Upper lobe of right lung (tissue), 1 donor: ENCODE data around the gene VWF. TPM values are rescaled to one million over a fixed set of nuclear protein-coding genes. Genes with fewer than 3 reads are reported as not detected.

ENCODE experiments used
- ATAC-seq: fragments of 200-7000 bp; cut with Tn5 transposase; one replicate; pipeline ENCODE4 v1.9.1; 2020; ENCODE audit warnings: mild to moderate bottlenecking, moderate library complexity
- DNase-seq: peaks from one replicate; pipeline ENCODE4 v3.0.0-alpha.2; 2020
- H3K27ac ChIP-seq: fragments of 200-600 bp; one replicate; pipeline ENCODE4 v1.8.0; 2022
- H3K27me3 ChIP-seq: fragments of 200-600 bp; one replicate; pipeline ENCODE4 v1.8.0; 2022; ENCODE audit warnings: mild to moderate bottlenecking
- H3K36me3 ChIP-seq: fragments of 200-600 bp; one replicate; pipeline ENCODE4 v1.8.0; 2022
- H3K4me1 ChIP-seq: fragments of 200-600 bp; one replicate; pipeline ENCODE4 v1.8.0; 2022
- H3K4me3 ChIP-seq: fragments of 200-600 bp; one replicate; pipeline ENCODE4 v1.8.0; 2022; ENCODE audit warnings: mild to moderate bottlenecking
- H3K9me3 ChIP-seq: fragments of 200-600 bp; one replicate; pipeline ENCODE4 v1.8.0; 2022
- CTCF ChIP-seq: fragments of 200-600 bp; IDR thresholded peaks from one replicate; pipeline ENCODE4 v1.8.0; 2022; ENCODE audit warnings: antibody characterized with exemption
- intact Hi-C: fragments of 100-400 bp; cut with DNase I; formaldehyde crosslinking; loops from one replicate; pipeline ENCODE4 v1.11.0; 2022
- total RNA-seq: library from RNA; stranded (reverse); fragmentation: NEBNext Ultra II Directional; extraction: Animal tissue kit (Norgen Biotek cat#: 25700); gene quantifications from one replicate; pipeline ENCODE4 v1.2.1, GENCODE V29; 2021
- donor health status: DM: no; HTN: yes; CAD: no; lungs with severe emphysema.

VWF gene
- total RNA-seq, 1 donor from 2014 or later, result 729 TPM

DNA sequence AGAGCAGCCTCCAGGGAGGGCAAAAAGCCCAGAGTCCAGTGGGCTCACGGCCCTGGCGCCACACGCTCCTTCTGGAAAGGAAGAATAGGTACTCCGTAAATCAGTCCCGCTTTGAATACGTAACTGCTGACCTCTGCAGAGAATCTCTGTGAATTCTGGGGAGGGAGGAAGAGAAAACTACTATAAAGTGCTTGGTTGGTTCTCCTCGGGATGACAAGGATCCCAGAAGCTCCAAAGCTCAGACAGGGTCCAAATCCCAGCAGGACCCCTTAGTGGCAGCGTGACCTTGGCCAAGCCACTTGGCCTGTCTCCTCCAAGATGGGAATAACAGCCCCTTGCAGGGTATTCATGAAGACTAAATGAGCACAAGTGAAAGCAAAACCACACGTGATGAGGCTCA lies 211.1 kb downstream of the VWF start:
- DNase-seq, result no peak
- ATAC-seq, result no peak
- intact Hi-C loops, result no loop called here
- Histone ChIP-seq H3K27ac (no peak overlapping the region), H3K36me3 (no peaks in the 10 kb centered on the region), H3K4me1 (no peaks in the 10 kb centered on the region), H3K9me3 (no peaks in the 10 kb centered on the region), H3K4me3 (no peak overlapping the region), H3K27me3 (no peaks in the 10 kb centered on the region)
- TF ChIP-seq CTCF, result no peak

DNA sequence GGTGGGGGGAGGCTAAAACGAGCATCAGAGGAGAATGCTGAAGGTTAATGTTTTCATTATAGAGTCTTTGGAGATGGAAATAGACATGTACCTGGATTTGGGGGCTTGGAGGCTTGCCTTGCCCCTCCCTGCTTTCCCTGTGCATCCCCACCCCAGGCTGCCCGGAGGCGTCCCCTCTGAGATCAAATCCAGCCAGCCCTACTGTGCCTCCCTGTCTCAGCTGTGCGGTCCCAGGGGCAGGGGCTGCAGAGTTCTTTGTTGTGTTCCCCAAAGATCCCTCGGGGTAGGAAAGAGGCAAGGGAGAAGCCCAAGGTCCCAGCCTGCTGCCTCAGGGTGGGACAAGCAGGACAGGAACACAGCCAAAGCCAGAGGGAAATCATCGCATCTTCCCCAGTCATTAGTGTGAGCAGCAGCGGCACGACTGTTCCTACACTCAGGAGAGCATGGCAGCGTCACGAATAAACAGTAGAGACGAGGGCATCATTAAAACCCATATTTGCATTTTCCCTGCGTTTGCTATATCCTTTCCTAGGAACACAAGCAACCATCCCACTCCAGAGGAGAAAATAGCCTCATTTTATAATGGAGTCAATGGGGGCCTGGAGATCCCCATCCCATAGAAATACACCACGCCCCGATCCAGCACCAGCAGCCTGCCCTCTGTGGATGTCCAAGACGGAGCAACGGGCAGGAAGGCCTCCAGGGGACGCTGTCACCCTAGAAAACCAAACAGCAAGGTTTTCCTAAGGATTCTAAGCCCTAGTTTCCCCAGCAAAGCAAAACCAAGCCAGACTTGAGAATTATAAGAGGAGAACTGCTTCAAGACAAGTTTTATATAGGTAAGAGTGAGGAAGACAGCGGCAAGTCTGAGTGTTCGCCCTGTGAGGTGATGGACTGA lies 211.8 kb downstream of the VWF start:
- Histone ChIP-seq H3K9me3 (no peaks in the 10 kb centered on the region), H3K4me1 (no peaks in the 10 kb centered on the region), H3K36me3 (no peaks in the 10 kb centered on the region), H3K27me3 (no peaks in the 10 kb centered on the region), H3K27ac (no peak overlapping the region), H3K4me3 (no peak overlapping the region)
- intact Hi-C loops, result no loop called here
- DNase-seq (peak; percentile 46), ATAC-seq (no peak)
- TF ChIP-seq CTCF, result no peak

GRCh38 chr12:5912011-5912410 lies 212.5 kb downstream of the VWF start:
- H3K4me3 ChIP-seq, result no peak overlapping the region
- no peaks in the 10 kb centered on the region for H3K4me1 ChIP-seq
- H3K36me3 ChIP-seq, result no peaks in the 10 kb centered on the region
- H3K9me3 ChIP-seq, result no peaks in the 10 kb centered on the region
- no peak for TF ChIP-seq CTCF
- H3K27ac ChIP-seq, result no peak overlapping the region
- ATAC-seq, result no peak
- intact Hi-C loops, result no loop called here
- no peaks in the 10 kb centered on the region for H3K27me3 ChIP-seq
- DNase-seq, result no peak

DNA sequence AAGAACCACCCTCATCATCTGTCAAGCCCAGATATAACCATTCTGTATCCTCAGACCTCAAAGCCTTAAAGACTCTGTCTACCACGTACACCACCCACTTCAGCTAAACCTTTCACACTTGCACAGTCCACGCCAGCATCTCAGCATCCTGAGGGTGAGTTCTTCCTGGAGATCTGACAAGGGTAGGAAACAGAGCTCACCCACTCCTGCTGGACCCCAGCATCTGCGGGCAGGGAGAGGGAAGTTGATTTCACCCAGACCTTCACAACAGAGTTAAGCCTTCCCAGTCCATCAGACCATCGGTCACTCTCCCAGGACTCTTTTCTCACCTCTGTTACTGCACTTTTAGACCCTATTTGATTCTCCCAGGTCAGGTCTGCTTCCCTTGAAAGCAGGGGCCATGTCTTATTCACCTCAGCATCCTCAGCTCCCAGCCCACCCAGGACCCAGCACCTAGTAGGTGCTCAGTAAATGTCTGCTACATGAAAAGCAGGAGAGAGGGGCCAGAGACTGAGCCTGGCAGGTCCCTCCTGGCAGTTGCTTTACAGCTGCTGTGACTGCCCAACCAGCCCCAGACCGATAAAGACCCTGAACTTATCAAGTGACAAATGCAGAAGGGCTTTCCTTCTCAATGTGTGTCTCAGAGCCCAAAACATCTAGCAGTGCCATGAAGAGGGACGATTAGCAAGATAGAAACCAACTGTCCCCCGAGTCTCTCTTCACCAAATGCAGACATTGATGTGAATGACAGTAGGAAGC lies 213.5 kb downstream of the VWF start:
- intact Hi-C loops, result no loop called here
- TF ChIP-seq CTCF, result no peak
- DNase-seq, result no peak

GRCh38 chr12:5909560-5909959 lies 214.9 kb downstream of the VWF start:
- ATAC-seq (no peak), DNase-seq (no peak)
- no peak overlapping the region for H3K27ac ChIP-seq
- no peaks in the 10 kb centered on the region for H3K36me3 ChIP-seq
- no peak overlapping the region for H3K4me3 ChIP-seq
- no peaks in the 10 kb centered on the region for H3K9me3 ChIP-seq
- no peaks in the 10 kb centered on the region for H3K27me3 ChIP-seq
- H3K4me1 ChIP-seq, result no peaks in the 10 kb centered on the region
- intact Hi-C loops, result no loop called here
- no peak for TF ChIP-seq CTCF

More for the DNA sequence above, 213.5 kb downstream of the VWF start:
- ATAC-seq, result no peak
- Histone ChIP-seq H3K36me3 (no peaks in the 10 kb centered on the region), H3K4me3 (no peak overlapping the region), H3K9me3 (no peaks in the 10 kb centered on the region), H3K27me3 (no peaks in the 10 kb centered on the region), H3K27ac (no peak overlapping the region), H3K4me1 (no peaks in the 10 kb centered on the region)
